NOMO-1 treated with dmso at 0.1 percent for 144 hours (cell line): ENCODE results near the gene MEOX1.

ENCODE experiments used
- DNase-seq: peaks from one replicate; lab custom pipeline; 2025; ENCODE audit not compliant: unreplicated experiment; lab: John Stamatoyannopoulos, UW

MEOX1 gene

DNA sequence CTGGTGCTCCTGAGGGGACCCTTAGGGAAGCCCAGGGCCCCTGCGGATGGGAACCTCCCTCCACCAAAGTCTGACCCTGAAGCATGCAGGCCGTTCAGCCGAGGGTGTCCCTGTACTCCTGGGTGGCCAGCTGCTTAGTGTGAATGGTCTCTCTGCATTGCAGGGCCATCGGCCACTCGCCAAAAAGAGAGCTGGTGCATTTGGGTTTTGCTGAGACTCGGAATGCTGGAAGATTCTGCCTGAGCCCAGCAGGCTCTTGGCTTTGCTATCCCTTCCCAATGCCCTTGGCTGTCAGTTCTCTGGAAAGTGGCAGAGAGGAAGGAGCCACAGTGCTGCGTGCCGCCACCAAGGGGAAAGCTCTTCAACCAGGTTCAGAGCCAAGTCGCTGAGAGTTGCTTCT is 2.8 kb downstream of the MEOX1 start:
- no peak for DNase-seq

DNA sequence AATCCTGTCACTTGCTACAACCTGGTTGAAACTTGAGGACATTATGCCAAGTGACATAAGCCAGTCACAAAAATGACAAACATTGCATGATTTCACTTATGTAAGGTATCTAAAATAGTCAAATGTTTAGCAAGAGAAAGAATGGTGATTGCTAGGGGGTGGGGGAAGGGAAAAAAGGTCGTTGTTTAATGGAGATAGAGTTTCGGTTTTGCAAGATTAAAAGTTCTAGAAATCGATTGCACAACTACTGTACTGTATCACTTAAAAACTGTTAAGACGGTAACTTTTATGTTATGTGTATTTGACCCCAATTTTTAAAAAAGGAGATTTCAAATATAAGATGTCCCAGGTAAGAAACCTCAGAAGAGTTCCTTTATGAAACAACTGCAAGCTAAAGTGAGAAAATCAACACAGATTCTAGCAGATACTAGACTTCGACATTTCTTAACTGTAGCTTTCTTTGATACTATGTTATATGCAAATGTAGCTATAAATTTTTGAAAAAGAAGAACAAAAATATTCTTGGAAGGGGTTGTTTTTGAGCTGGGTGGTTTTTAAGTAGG is 5.9 kb downstream of the MEOX1 start:
- DNase-seq, result peak; percentile 69

DNA sequence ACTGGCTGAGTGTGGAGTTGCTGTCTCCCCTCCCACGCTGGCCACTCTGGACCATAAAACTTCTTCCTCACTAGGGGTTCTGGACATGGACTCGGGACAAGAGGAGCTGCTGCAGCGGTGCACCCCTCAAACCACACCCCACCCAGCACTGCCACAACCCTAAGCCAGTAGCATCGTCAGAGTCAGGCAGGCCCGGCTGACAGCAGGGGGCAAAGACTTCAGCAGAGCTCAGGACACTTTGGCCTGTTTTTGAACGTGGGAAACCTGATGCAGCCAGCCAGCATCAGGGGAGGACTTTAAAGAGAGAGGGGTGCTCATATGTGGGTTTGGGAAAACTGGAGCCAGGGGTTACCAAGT is 9.6 kb downstream of the MEOX1 start:
- no peak for DNase-seq

DNA sequence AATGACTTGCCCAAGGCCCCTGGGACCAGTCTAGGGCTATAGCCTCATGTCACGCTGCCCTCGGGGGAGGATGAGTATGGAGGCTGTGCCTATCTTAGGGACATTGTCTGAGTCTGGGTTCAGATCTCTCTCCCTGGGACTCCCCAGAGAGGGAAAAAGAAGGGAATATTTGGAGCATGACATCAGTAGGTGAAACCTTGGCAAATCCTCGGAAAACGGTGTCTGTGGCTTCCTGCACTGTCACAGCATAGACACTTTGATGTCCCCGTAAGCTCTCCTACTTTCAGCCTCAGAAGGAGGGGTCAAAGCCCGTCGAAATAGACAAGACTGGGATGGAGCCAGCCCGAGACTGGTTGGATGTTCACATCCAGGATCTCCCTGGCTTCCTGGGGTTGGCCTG is 11.3 kb downstream of the MEOX1 start:
- DNase-seq, result no peak

DNA sequence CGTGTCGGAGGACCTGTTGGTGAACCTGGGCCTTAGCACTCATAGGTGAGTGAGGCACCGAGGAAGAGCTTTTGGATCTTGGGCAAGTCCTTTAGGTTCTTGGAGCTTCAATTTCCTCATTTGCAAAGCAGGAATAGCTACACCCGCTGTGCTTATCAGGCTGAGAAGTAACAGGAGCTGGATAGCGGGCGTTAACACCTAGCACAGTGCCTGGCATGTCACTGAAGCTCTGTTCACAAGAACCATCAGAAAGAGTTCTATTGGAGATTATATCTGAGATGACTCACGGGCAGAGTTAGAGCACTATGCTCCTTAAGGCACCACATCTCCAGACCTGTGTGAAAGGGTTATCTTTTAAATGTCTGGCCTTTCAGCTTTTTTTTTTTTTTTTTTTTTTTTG is 12.8 kb downstream of the MEOX1 start:
- DNase-seq, result no peak

DNA sequence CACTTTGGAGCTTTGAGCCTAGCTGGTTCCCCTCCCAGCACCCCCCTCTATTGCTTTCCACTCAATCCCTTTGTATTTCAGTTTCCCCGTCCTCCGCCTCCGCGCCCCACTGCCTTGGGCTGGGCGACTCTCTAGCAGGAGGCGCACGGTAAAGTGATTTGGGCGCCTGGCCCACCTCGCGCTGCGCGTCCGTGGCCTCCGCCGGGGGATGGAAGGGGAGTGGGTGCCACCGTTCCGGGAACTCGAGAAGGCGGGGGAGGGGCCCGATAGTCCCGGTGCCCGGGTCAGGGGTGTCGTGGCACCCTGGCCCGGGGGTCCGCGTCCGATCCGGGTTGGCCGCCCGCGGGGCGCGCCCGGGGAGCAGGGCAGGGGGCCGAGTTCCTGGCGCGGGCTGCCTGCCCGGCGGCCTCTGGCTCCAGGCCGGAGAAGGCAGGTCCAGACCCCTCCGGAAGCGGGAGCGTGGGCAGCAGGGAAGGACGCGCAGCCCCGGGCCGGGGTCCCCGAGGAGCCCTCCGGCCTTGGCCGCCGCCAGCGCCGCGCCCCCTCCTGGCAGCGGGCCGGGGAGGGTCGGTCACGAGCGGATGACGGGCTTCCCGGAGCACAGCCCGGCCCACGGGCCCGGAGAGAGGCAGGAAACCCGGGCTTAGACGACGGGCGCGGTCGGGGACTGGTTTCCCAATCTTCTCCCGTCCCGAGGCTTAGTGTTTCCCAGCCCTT is 15.8 kb downstream of the MEOX1 start:
- no peak for DNase-seq

DNA sequence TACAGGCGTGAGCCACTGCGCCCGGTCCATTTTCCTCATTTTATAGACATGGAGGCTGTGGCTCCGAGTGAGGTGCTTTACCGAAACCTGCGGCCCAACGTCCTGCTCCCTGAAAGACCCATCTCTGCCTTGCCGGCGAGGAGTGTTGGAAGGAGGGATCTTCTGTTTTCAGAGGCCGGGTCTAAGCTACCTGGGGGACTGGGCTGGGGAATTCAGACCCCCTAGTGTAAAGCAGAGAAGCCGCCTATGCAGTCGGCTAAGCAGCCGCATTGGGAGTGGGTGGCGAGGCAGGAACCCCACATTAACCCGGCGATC is 16.3 kb downstream of the MEOX1 start:
- DNase-seq, result no peak

DNA sequence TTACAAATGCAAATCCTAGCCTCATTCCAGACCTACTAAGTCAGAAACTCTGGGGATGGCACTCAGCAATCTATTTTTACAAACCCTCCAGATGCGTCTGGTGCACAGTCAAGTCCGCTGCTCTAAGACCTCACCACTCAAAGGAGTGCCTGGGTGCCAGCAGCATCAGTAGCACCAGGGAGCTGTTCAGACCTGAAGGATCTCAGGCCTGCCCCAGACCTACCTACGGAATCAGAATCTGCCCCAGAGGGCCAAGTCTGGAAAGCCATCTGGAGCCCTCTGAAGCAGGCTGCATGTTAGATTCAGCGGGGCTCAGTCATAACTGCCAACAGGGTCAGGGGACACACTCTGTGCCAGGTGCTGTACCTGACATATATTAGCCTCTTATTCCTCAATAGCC is 17.6 kb downstream of the MEOX1 start:
- DNase-seq, result no peak

DNA sequence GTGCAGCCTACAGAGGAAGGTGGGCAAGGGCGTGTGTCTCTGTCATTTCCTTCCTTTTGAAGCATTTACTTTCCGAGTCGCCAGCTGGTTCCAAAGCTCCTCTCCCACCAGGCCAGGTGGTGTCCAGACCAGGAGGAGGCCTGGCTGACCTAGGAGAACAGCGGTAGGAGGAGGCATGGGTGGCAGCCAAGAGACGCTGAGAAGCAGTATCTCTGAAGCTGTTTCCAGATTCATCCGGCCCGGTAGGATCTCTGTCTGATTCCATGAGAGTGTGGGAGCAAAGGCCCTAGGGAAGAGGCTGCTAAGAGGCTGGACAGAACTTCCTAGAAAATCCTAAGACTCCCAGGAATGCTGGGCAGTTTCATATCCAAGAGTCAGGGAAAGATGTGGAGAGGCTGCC is 20.3 kb downstream of the MEOX1 start:
- DNase-seq, result no peak

DNA sequence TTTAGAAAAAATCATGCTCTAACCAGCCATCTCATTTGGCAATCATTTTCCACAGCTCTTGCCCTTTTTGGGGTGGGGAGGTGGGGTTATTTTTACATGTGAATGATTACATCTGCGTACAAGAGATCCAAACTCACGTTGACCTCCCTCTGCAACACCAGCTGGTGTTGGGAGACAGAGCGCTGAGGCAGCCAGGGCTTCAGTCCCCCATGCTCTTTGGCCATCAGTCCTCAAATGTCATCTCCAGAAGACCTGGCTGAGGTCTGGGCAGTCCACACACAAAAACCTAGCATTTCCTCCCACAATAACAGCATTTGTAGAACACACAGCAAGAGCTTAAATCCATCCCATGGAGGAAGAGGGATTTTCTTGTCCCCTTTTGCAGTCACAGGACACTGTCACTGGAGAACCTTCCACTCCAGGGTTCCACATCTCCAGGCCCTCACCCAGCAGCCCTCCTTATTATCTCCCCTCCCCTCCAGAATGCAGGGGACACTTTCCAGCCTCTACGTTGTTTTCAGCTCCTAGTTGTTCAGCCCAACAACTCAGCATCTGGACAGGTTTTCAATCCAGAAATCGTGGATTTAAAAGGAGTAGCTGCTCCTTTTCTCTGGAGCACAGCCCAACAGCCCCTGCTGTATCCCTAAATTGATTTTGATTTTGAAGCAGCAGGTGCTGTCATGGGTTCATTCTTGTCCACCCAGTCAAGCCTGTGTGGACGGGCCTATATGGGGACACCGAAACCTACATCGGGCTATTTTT is 21.1 kb downstream of the MEOX1 start:
- no peak for DNase-seq

DNA sequence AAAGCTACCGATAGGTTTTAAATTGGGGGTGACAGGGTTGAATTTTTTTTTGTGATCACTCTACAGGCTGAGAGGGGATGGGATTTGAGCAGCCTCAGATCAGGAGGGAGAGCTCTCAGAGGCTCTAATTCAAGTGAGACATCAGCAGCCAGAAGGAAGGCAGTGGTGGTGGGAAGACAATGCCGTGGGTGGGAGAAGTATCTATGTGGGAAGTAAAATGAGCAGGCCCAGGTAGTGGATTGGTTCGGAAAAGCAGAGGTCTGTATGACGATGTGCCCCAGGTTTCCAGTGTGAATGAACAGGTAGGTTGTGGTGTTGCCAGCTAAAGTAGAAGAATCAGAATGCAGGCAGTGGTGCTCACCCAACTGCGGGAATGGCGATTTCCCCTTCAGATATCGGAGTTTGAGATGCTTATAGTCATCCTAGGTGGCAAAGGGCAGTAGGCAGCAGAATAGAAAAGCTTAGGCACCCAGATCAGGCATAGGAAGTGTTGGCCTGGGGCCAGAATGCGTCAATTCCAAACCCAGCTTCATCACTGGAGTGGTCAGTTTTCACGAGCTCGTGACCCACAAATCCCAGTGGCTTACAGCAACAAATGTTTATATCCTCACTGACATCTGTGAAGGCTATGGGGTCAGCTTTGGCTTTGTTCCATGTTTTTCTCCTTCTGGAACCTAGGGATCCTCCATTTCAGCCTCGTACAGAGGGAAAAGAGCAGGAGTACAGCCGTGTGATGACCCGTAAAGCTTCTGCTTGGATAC is 24.0 kb downstream of the MEOX1 start:
- DNase-seq, result no peak

DNA sequence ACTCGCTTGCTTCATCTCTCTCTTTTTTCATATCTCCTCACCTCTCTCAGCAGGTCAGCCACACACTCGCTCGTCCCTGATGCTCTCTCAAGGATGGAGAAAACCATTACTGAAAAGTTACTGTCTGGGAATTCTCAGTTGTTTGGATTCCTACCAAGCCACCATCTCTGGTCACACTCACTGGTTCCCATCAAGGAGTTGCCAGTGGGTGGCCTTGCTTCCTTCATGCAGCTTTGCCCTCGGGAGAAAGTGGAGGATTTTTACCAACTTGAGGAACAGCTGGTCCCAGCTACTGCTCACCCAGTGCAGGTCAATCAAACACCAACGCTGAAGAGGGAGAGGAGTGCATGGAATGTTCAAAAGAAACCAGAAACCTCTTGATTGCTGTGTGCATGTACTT is 25.3 kb downstream of the MEOX1 start:
- no peak for DNase-seq

DNA sequence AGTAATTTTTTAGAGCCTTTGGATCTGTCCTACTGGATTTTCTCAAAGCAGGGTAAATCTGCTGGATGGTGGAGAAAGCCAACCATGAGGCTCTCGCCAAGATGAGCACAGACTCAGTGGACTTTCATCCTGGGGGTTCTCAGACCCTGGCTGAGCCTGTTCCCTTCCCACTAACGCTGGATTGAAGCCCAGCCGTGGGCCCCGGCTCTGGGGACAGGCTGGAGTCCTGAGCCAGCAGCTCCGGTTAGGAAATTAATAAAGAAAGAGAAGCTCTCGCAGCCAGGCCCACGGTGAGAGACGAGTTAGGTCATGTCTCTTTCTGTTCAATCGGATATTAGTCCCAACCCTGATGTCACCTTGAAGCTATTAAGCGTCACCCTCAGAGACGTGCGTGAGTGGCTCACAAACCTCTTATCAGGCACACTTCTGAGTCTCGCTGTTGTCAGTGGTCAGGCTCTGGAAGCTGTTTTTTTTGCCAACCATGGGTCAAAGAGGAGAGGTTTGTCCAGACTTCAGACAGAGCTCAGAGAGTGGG is 27.1 kb downstream of the MEOX1 start:
- DNase-seq, result no peak

DNA sequence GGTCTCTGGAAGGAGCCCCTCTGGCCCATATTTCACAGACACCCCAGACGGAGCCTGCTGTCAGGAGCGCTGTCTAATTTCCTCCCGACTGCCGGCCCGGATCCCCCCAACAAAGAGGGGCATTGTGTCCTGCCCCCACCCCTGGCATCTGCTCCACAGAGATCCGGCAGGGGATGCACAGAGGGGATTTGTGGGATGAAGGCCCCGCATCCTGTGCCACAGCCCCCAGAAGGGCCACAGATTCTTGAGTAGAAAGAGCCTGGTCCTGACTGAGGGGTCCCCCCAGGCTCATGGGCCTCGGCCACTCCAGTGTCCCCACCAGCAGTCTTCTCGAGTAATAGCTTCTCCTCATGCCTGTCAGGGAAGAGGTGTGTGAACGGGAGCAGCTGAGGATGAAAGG is 29.5 kb downstream of the MEOX1 start:
- DNase-seq, result no peak

DNA sequence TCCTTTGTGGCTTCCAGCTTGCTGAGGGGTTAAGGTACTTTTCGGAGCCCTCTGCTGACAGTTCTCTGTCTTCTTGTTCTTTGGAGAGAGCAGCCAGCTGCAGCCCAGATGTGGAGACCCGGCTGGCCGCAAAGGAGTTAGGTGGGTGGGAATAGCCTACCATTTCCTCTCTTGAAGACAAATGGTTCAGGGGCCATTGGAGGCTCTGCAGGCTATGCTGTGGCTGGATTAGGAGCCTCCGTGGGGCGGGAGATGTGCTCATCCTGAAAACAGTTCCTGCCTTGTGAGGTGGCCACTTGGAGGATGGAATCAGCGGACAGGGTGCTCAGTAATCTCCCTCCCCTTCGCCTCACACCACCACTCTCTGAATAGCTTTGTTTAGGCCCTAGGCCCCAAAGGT is 30.3 kb downstream of the MEOX1 start:
- no peak for DNase-seq

DNA sequence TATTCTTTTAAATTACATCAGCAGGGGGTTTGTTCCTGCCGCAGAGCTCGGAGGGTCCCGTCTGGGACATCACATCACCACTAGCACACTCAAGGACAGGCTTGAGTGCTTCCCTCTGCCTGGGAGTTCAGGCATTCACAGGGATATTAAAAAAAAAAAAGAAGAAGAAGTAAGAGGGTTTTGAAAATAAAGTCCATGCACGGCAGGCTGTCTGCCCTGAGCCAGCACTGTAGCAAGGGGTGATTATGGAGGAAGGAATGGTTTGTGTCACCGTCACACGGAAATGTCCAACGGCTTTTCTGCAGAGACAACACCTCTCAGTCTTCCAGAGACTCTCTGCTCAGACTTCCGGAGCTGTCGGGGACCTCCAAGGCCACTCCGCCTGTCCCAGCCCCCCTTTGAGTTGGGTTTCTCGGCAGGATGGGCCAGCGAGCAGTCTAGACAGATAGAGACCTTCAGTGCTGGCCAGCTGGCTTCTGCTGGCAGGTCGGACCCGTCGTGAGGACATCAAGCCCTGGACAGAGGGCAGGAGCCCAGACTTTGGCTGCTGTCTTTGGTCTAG is 33.6 kb downstream of the MEOX1 start:
- no peak for DNase-seq

DNA sequence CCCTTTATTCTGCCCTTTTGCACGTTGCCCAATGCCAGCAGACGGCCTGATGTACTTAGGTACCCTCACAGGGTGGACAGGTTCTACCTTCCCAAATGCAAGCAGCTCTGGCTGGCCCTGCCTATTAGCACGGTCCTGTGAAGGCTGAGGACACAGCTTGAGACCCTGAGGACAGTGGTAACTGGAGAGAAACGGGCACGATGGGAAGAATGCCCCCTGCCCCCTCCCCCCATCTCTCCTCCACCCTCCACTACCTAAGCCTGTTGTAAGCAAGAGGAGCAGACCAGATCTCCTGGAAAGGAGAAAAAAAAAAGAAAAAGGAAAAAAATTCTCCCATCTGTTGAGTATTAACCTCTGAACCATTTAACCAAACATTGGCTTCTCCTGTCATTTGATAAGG is 34.1 kb downstream of the MEOX1 start:
- DNase-seq, result no peak

DNA sequence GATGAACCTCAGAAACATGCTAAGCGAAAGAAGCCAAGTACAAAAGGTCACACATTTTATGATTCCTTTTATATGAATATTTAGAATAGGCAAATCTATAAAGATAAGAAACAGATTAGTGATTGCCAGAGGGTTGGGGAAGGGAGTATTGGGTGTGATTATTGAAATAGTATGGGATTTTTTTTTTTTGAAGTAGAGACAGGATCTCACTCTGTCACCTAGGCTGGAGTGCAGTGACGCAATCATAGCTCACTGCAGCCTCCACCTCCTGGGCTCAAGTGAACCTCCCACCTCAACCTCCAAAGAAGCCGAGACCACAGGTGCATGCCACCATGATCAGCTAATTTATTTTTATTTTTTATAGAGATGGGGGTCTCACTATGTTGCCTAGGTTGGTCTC is 35.7 kb downstream of the MEOX1 start:
- no peak for DNase-seq

DNA sequence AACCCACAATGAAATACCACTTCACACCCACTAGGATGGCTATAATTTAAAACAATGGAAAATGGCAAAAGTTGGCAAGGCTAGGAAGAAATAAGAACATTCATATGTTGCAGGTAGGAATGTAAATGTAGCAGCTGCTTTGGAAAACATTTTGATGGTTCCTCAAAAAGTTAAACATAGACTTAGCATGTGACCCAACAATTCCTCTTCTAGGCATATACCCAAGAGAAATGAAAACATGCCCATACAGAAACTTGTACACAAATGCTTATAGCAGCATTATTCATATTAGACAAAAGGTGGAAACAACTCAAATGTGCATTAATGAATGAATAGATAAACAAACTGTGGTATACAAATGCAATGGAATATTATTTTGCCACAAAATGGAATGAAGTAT is 36.1 kb downstream of the MEOX1 start:
- DNase-seq, result no peak

DNA sequence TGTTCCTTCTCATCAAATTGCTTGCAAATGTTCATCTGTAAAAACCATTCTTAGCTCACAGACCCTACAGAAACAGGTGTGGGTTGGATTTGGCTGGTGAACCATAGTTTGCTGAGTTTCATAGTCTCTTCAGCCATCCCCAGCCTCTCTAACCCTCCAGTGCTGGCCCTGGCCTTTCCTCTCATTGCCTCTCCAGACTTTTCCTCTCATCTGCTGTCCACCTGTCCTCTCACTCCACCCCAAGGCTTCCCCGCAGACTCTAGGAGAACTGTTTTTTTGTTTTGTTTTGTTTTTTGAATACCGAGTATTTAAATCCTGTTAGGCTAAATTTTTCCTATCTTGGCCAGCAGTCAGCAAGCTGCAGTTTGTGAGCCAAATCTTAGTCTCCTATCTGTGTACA is 41.1 kb downstream of the MEOX1 start:
- no peak for DNase-seq

DNA sequence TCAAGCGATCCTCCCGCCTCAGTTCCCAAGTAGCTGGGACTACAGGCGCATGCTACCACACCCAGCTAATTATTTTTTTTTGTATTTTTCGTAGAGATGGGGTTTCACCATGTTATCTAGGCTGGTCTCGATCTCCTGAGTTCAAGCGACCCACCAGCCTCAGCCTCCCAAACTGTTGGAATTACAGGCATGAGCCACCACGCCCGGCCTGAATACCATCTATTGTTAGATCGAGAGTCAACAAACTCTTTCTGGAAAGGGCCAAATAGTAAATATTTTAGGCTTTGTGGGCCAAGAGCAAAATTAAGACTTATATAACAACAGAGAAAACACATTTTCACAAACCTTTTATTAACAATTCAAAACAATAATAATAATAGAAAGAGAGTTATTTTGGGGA is 41.6 kb downstream of the MEOX1 start:
- no peak for DNase-seq

DNA sequence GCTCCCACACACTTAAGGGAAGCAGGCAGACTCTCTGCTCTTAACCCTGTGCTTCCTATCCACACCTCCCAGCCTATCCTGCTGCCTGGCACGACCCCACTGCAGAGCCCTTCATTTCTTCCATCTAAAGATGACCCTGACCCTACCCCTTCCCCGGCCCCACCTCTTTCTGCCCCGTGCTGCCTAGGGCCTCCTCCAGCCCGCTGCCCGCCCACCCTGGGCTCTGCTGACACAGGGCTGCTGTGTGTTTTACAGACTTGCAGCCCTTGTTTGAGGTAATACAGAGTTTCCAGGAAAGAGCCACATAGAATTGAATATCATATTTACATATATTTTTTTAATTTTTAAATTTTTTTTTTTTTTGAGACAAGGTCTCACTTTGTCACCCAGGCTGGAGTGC is 42.0 kb downstream of the MEOX1 start:
- DNase-seq, result no peak
